Dendritic cell treated with granulocyte-macrophage colony-stimulating factor and Interleukin-4, amounts not matched to agents 40 ng/mL and 50 ng/mL, for 4 days (primary cell): Measurements from ENCODE around the gene ATXN7.

Source experiments
- H3K27ac Mint-ChIP-seq: one replicate; pipeline ENCODE4 v1.8.0; 2022; ENCODE audit warnings: mild to moderate bottlenecking, mixed read lengths
- H3K27me3 Mint-ChIP-seq: one replicate; pipeline ENCODE4 v1.8.0; 2022; ENCODE audit warnings: mild to moderate bottlenecking, mixed read lengths
- H3K36me3 Mint-ChIP-seq: one replicate; pipeline ENCODE4 v1.8.0; 2022; ENCODE audit warnings: low read depth, mixed read lengths
- H3K4me1 Mint-ChIP-seq: one replicate; pipeline ENCODE4 v1.8.0; 2022; ENCODE audit warnings: low read depth, mixed read lengths
- H3K4me3 Mint-ChIP-seq: one replicate; pipeline ENCODE4 v1.8.0; 2022; ENCODE audit warnings: mild to moderate bottlenecking, moderate library complexity, mixed read lengths
- H3K9me3 Mint-ChIP-seq: one replicate; pipeline ENCODE4 v1.8.0; 2022; ENCODE audit warnings: mixed read lengths
- intact Hi-C: fragments of 100-400 bp; cut with micrococcal nuclease; formaldehyde crosslinking; loops from one replicate; pipeline ENCODE4 v1.15.0; 2022

The ATXN7 gene

DNA sequence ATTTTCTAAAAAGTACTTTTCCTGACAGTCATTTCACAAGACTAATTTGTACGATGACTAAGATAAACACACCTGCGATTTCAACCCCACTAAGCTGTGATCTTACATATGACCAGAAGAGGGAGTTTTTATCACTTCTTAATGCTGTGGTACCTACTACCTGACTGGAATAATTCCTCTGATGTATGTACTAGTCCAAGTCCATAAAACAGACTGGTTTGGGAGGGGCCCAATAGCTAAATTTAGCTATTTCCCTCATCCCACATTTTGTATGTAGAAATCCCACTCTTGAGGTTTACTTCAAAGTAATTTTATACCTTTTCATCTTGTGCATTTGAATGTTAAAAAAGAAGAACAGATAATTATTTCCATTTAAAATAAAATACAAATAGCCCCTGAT lies 98.2 kb downstream of the ATXN7 start:
- H3K36me3 Mint-ChIP-seq, result peaks cover 5% of the 10 kb centered on the region
- no peak overlapping the region for H3K4me3 Mint-ChIP-seq
- intact Hi-C loops, result loop anchor here (5.0 kb wide), 1 partner anchor 40 kb away; no protein-coding TSS in a partner anchor
- no peak overlapping the region for H3K27ac Mint-ChIP-seq
- H3K9me3 Mint-ChIP-seq, result no peaks in the 10 kb centered on the region
- H3K27me3 Mint-ChIP-seq, result no peaks in the 10 kb centered on the region
- peaks cover 36% of the 10 kb centered on the region for H3K4me1 Mint-ChIP-seq

DNA sequence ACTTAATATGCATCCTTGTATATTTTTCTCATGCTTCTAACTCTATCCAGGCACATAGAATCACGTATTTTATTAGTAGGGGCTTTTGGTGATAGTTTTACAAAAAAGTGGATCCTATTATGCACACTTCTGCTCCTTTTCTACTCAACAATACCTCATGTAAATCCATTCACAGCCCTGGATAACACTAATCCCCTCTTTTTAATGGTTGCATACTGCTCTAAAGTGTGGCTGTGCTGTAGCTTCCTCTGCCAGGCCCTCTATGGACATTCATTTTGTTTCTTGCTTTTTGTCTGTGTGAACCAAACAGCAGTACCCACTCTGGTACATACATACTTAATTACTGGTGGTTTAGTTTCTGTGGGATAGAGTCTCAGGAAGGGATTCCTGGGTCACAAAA lies 99.8 kb downstream of the ATXN7 start:
- H3K27me3 Mint-ChIP-seq, result no peaks in the 10 kb centered on the region
- H3K4me3 Mint-ChIP-seq, result no peak overlapping the region
- H3K27ac Mint-ChIP-seq, result no peak overlapping the region
- no peaks in the 10 kb centered on the region for H3K9me3 Mint-ChIP-seq
- H3K4me1 Mint-ChIP-seq, result peaks cover 52% of the 10 kb centered on the region
- intact Hi-C loops, result loop anchor here (5.0 kb wide), 1 partner anchor 41 kb away; no protein-coding TSS in a partner anchor
- peaks cover 5% of the 10 kb centered on the region for H3K36me3 Mint-ChIP-seq

DNA sequence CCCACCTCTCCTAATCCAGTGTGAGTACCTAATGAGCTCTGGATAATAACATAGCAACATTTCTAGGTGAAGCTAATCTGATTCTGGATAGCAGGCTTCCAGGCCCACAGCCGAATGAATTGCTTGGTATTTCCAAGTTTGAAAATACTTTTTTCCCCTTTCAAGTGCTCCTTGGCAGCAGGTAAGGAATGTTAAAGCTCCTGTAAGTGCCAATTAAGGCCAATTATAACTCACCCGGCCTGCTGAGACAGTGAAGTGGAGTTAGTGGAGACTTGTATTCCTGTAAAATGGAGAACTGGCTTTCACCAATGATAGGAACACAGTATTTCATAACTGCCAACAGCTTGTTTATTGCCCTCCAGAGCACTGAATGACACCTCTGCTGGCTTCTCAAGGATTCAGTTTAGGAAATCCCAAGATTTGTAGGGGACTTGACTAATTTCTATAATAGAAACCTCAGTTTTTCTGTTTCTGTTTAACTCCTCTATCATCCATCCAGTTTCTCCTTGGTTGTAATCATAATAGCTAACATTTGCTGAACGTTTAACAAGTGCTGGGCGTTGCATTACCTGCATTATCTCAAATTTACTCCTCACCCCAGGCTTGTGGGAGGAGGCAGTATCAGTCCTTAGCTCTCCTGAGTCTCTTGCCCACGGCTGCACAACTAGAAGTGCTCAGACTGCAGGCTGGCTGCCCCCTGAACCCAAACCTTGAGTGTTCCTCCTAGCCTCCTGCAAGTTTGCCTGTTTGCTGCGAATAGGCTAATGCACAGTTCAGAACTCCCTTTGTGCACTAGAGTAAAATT lies 101.2 kb downstream of the ATXN7 start:
- peaks cover 5% of the 10 kb centered on the region for H3K36me3 Mint-ChIP-seq
- intact Hi-C loops, result loop anchor here (5.0 kb wide), 1 partner anchor 43 kb away; no protein-coding TSS in a partner anchor
- H3K4me1 Mint-ChIP-seq, result peaks cover 61% of the 10 kb centered on the region
- H3K4me3 Mint-ChIP-seq, result no peak overlapping the region
- no peaks in the 10 kb centered on the region for H3K9me3 Mint-ChIP-seq
- H3K27me3 Mint-ChIP-seq, result no peaks in the 10 kb centered on the region
- H3K27ac Mint-ChIP-seq, result no peak overlapping the region

DNA sequence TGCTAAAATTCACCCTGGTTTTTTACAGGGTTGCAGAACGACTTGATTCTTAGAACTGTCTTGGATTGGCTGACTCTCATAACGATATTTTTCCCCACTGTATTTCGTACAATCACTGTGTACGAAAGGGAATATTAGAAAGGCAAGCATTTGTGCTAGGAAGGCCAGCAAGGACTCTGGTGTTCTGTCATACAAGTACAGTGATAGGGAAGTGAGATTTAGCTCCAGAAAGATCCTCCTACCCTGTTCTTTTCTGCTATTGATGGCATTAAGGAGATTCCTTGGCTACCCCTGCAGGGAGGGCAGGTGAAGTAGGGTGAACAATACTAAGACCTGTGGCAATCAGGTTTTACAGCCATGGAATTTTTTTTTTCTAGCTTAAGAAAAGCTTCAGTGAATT lies 102.3 kb downstream of the ATXN7 start:
- Mint-ChIP-seq H3K9me3 (no peaks in the 10 kb centered on the region), H3K36me3 (peaks cover 5% of the 10 kb centered on the region), H3K4me3 (no peak overlapping the region), H3K27ac (no peak overlapping the region), H3K27me3 (no peaks in the 10 kb centered on the region), H3K4me1 (peaks cover 63% of the 10 kb centered on the region)
- intact Hi-C loops, result no loop called here

DNA sequence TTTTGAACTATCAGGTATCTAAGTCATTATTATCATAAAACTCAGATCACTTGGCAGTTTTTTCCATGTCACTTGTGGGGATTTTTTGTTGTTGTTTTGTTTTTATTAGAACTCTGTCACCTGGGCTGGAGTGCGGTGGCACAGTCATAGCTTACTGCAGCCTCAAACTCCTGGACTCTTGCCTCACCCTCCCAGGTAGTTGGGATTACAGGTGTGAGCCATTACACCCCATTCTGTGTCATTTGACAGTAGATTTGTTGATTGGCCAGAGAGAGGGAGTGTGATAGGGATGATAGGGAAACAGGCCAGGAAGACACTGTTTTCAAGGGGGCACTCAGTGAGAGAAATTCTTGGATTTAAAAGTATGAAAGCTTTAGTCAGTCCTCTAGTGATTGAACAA lies 103.2 kb downstream of the ATXN7 start:
- no peak overlapping the region for H3K27ac Mint-ChIP-seq
- H3K27me3 Mint-ChIP-seq, result no peaks in the 10 kb centered on the region
- H3K36me3 Mint-ChIP-seq, result peaks cover 5% of the 10 kb centered on the region
- intact Hi-C loops, result no loop called here
- H3K9me3 Mint-ChIP-seq, result no peaks in the 10 kb centered on the region
- peaks cover 68% of the 10 kb centered on the region for H3K4me1 Mint-ChIP-seq
- H3K4me3 Mint-ChIP-seq, result no peak overlapping the region

DNA sequence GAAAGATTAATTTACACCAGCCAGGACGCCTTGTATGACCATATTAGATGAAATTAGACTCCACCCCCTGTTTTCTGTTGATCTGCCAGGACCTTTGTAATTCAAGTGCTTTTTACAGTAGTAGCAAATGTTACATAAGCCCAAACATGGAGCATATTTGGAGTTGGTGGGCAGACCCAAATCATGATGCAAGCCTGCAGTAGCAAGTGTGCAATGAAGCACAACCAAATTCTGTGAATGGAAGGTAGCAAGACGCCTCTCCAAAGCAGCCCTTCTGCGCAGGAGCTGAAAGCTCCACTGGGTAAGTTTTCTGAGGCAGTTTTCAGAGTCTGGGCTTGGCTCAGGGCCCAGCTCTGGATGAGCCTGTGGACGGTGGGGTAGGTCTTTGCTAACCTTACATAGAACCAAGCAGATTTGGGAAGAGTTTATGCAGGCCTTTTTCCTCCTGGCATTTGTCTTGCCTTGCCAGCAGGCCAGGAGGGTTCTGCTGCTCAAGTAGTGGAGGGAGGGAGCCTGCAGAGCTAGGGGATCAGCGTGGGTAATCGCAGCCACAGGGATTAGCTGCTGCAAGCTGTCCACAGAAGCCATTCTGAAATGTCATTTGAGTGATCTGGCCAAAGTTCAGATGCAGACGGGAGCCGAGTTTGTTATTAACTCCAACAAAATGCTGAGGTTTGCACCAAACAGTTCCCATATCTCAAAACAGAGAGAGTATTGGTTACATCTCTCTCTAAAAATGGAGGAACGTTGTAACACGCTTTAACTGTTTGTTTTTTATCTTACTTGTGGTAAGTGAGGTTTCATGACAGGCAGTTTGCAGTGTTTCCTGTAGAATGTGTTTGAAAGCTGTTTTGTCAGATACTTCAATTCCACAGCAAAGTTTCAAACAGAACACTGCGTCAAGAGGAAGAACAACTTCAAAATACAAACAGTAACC lies 104.3 kb downstream of the ATXN7 start:
- H3K4me3 Mint-ChIP-seq, result peak overlapping the region; percentile 58
- H3K4me1 Mint-ChIP-seq, result peaks cover 68% of the 10 kb centered on the region
- H3K27ac Mint-ChIP-seq, result peak overlapping the region; percentile 84
- no peaks in the 10 kb centered on the region for H3K9me3 Mint-ChIP-seq
- H3K36me3 Mint-ChIP-seq, result peaks cover 14% of the 10 kb centered on the region
- H3K27me3 Mint-ChIP-seq, result no peaks in the 10 kb centered on the region
- intact Hi-C loops, result no loop called here

DNA sequence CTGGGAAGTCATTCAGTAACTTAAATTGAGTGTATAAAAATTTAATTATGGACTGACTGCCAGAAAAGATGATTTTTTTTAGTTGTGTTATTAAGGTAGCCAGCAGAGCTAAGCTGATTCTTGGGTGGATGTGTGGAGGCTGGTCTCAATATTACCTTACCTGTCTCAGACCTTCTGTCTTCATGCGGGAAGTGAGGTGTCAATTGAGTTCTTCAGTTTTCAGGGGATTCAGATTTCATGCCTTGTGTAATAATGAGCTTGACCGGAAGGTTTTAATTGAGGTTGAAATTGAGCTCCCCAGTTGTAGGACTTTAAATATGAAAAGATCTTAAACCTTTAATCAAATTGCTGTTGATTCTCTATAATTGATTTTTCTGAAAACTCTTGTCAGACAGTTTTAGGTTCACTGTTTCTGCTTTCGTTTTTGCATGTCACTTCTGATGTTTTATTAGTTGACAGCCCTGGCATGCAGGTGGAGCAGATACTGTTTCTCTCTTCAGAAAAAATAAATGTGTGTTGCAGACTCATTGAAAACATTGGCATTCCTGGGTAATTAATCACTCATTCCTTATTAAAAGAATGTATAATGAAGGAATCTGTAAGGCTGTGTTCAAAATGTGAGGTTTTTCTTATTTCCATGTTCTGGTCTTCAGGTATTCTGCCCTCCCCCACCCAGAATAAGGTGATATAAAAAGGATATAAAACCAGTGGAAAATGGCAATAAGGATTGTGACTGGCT lies 105.1 kb downstream of the ATXN7 start:
- Mint-ChIP-seq H3K9me3 (no peaks in the 10 kb centered on the region), H3K4me1 (peaks cover 74% of the 10 kb centered on the region), H3K27ac (peak overlapping the region; percentile 84), H3K4me3 (peak overlapping the region; percentile 58), H3K27me3 (no peaks in the 10 kb centered on the region), H3K36me3 (peaks cover 22% of the 10 kb centered on the region)
- intact Hi-C loops, result no loop called here

DNA sequence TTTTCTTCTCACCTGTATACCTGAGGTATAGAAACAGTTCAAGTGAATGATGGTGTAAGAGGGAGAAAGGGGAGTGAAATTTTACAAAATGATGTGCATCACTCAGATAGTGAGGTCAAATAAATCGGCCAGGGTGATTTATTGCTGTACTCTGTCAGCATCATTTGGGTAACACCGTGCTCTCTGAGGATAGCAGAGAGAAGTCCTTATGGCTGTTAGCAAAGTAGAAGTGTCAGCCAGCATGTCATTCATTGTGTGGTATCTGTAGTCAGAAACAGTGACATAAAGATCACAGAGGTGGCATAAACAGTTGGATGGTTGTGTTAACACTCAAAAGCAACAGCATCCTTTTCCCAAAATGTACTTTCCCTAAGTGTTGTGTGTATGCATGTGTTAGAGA lies 106.2 kb downstream of the ATXN7 start:
- no peaks in the 10 kb centered on the region for H3K27me3 Mint-ChIP-seq
- H3K9me3 Mint-ChIP-seq, result no peaks in the 10 kb centered on the region
- peaks cover 76% of the 10 kb centered on the region for H3K4me1 Mint-ChIP-seq
- H3K36me3 Mint-ChIP-seq, result peaks cover 27% of the 10 kb centered on the region
- no peak overlapping the region for H3K27ac Mint-ChIP-seq
- intact Hi-C loops, result no loop called here
- H3K4me3 Mint-ChIP-seq, result no peak overlapping the region

DNA sequence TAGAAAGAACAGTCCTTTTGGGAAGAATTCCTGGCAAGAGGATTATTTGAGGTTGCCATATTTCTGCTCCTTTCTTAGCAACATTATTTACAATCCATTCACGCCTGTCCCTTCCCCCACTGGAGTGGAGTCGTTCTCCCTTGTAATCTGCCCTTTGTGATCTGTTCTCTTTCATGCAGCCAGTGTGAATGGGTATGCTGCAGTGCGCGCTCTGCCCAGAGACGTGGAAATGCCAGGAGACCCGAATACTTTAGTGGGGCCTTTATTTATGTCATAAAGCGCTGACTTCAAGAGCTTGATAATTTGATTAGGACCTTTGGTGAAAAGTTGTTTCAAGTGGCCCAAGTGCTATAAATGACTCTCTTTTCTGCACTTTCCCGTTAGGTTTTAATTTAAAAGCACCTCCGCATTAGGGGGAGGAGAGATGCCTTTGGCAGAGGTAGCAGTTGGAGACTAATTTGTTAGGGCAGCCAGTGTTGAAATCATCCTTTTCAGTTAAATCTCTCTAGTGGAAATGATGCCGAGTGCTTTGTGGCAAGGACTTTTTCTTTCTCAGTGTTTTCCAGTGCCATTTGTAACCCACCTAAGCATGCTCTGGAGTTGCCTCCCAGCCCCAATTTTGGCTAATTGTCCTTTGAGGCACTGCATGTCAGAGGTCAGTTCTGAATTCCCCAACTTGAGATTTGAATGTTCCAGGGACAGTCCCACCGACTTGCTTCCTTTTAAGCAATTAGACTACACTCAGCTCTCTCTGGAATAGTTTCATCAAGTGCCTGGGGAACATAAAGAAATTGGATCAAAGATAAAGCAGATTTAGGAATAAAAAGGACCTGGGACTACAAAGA lies 107.2 kb downstream of the ATXN7 start:
- no peak overlapping the region for H3K27ac Mint-ChIP-seq
- peaks cover 27% of the 10 kb centered on the region for H3K36me3 Mint-ChIP-seq
- intact Hi-C loops, result no loop called here
- peaks cover 74% of the 10 kb centered on the region for H3K4me1 Mint-ChIP-seq
- no peaks in the 10 kb centered on the region for H3K27me3 Mint-ChIP-seq
- H3K9me3 Mint-ChIP-seq, result no peaks in the 10 kb centered on the region
- no peak overlapping the region for H3K4me3 Mint-ChIP-seq

DNA sequence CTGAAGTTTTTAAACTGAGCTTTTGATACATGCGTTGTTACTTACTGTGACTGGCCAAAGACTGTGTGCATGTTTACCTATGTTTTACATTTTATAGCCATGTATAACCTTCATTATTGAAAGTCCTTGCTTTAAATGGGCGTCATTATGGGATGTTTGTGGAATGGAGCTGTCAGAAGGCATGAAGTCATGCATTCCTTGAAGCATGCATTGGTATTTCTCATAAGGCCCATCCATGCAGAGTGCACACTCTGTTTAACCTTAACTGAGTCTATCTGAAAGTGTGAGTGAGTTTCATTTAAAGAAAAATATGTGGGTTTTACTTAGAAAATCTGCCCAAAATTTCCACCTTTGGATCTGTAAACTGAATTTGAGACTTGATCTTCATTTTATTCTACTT lies 108.5 kb downstream of the ATXN7 start:
- Mint-ChIP-seq H3K27me3 (no peaks in the 10 kb centered on the region), H3K27ac (no peak overlapping the region), H3K9me3 (no peaks in the 10 kb centered on the region), H3K4me3 (no peak overlapping the region), H3K4me1 (peaks cover 74% of the 10 kb centered on the region), H3K36me3 (peaks cover 27% of the 10 kb centered on the region)
- intact Hi-C loops, result no loop called here

DNA sequence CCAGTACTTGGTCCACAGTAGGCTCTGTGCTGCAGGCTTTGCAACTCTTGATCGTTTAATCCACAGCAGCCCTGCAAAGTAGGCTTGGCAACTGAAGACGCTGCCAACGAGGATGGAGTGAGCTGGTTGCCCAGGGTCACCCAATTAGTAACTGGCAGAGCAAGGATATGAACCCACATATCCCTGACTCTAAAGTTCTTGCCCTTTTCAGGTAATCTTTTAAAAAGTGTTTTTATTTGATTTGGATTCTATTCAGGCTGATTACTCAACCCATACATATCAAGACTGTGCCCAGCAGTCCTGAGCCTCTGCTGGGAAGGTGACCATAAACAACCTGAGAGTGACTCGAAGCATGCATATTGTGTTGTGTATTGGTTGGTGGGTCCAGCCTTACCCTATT lies 109.3 kb downstream of the ATXN7 start:
- H3K27ac Mint-ChIP-seq, result no peak overlapping the region
- H3K36me3 Mint-ChIP-seq, result peaks cover 27% of the 10 kb centered on the region
- intact Hi-C loops, result no loop called here
- H3K9me3 Mint-ChIP-seq, result no peaks in the 10 kb centered on the region
- H3K27me3 Mint-ChIP-seq, result no peaks in the 10 kb centered on the region
- peaks cover 72% of the 10 kb centered on the region for H3K4me1 Mint-ChIP-seq
- H3K4me3 Mint-ChIP-seq, result no peak overlapping the region

DNA sequence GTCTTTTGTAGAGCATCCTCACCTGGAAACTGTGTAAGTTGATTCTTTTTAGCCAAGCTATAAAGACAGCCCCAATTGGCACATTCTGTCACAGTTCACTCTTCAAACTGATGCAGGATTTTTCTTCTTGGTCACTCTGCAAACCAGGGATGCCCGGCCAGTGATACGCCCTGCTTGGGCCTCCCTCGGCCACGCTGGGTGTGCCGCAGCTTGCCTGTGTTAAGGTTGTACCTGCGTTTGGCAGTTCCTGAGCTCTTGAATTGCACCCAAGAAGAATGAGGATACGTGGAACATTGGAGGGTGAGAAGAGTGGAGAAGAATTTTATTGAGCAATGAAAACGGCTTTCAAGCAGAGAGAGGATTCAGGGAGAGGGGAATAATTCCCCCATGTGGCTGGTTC lies 109.7 kb downstream of the ATXN7 start:
- Mint-ChIP-seq H3K4me3 (no peak overlapping the region), H3K36me3 (peaks cover 27% of the 10 kb centered on the region), H3K9me3 (no peaks in the 10 kb centered on the region), H3K27ac (no peak overlapping the region), H3K27me3 (no peaks in the 10 kb centered on the region), H3K4me1 (peaks cover 68% of the 10 kb centered on the region)
- intact Hi-C loops, result no loop called here

DNA sequence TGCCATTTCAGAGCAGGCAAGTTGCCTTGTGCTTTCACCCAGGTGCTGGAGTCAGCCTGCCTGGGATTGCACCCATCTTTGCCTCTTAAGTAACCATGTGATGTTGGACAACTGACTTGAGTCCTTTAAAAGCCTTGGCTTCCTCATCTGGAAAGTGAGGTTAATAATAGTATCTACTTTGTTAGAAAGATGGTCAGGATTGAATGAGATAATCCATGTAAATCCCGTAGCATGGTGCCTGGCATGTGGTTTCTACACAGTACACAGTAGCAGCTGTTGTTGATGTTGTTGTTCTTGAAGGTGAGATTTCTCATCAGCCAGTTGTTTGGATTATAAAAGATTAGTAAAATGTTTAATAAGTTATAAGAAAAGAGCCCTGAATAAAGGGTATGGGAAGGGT lies 110.8 kb downstream of the ATXN7 start:
- intact Hi-C loops, result no loop called here
- Mint-ChIP-seq H3K27me3 (no peaks in the 10 kb centered on the region), H3K4me1 (peaks cover 66% of the 10 kb centered on the region), H3K4me3 (no peak overlapping the region), H3K27ac (no peak overlapping the region), H3K9me3 (no peaks in the 10 kb centered on the region), H3K36me3 (peaks cover 32% of the 10 kb centered on the region)
